ENCODE data around the gene SMIM22.

SMIM22 gene

GRCh38 chr16:4795181-4795827, at the start of gene SMIM22:
TSS of gene SMIM22 (plus strand) at chr16:4795369. CDS start at chr16:4795735, 366 bp downstream.
- peak; percentile 94 for DNase-seq

GRCh38 chr16:4746215-4746614, 49.0 kb upstream of the SMIM22 start:
- DNase-seq = no peak

- DNase-seq = peak; percentile 56
Observed at GRCh38 chr16:4746991-4747574, 48.1 kb upstream of the SMIM22 start.

GRCh38 chr16:4747906-4748681, 47.1 kb upstream of the SMIM22 start:
- DNase-seq = no peak

- DNase-seq = no peak
Observed at GRCh38 chr16:4748682-4749411, 46.3 kb upstream of the SMIM22 start.

GRCh38 chr16:4749700-4750257, 45.4 kb upstream of the SMIM22 start:
- no peak for DNase-seq

GRCh38 chr16:4750896-4751295, 44.3 kb upstream of the SMIM22 start:
- no peak for DNase-seq

- DNase-seq = no peak
Observed at GRCh38 chr16:4752351-4753100, 42.6 kb upstream of the SMIM22 start.

- DNase-seq = no peak
Observed at GRCh38 chr16:4753227-4753626, 41.9 kb upstream of the SMIM22 start.

GRCh38 chr16:4754865-4755264, 40.3 kb upstream of the SMIM22 start:
- no peak for DNase-seq

- no peak for DNase-seq
Observed at GRCh38 chr16:4755687-4756086, 39.5 kb upstream of the SMIM22 start.

GRCh38 chr16:4760221-4760910, 34.8 kb upstream of the SMIM22 start:
- DNase-seq = no peak

- DNase-seq = no peak
Observed at GRCh38 chr16:4762205-4762604, 33.0 kb upstream of the SMIM22 start.

- no peak for DNase-seq
Observed at GRCh38 chr16:4763791-4764190, 31.4 kb upstream of the SMIM22 start.

GRCh38 chr16:4765511-4766474, 29.4 kb upstream of the SMIM22 start:
- no peak for DNase-seq

GRCh38 chr16:4766875-4767628, 28.1 kb upstream of the SMIM22 start, which contains the start of gene ZNF500:
TSS of gene ZNF500 (minus strand) at chr16:4767162. CDS start at chr16:4765978, 1,184 bp downstream.
- peak; percentile 98 for DNase-seq

GRCh38 chr16:4767872-4768548, 27.2 kb upstream of the SMIM22 start:
- peak; percentile 51 for DNase-seq

GRCh38 chr16:4768549-4769305, 26.4 kb upstream of the SMIM22 start:
- DNase-seq = peak; percentile 99
